Measurements from ENCODE around the gene COL23A1. TPM values are rescaled to one million over a fixed set of nuclear protein-coding genes. Genes with fewer than 3 reads are reported as not detected.

Gene COL23A1
- total and polyA plus RNA-seq, 2 of the 13 experiments (the other 11 are each of a cell fraction or from before 2014, with no cell fraction given), result not detected

- FAIRE-seq (no peak), DNase-seq (ENCODE audit: low spot score) (no peak), ATAC-seq (no peak)
- H3K4me2 ChIP-seq (ENCODE audit: low read depth, low read length), result no peak overlapping the region
- no peak for TF ChIP-seq CBX5 (CRISPR knock-in tag; IDR thresholded peaks at IDR 0.05; ENCODE audit: borderline replicate concordance)
- TF ChIP-seq AFF4 (CRISPR knock-in tag; IDR thresholded peaks at IDR 0.05), result no peak
- TF ChIP-seq ZNF572 (CRISPR knock-in tag; IDR thresholded peaks at IDR 0.05), result no peak
- TF ChIP-seq ZNF34 (CRISPR knock-in tag; IDR thresholded peaks at IDR 0.05; ENCODE audit: borderline replicate concordance), result no peak
- TF ChIP-seq TEAD3 (CRISPR knock-in tag; optimal IDR thresholded peaks at IDR 0.05; ENCODE audit: borderline replicate concordance), result no peak
- no peak for TF ChIP-seq ZNF660 (CRISPR knock-in tag; IDR thresholded peaks at IDR 0.05; ENCODE audit: borderline replicate concordance, low read depth)
- TF ChIP-seq ZNF652 (CRISPR knock-in tag; IDR thresholded peaks at IDR 0.05; ENCODE audit: borderline replicate concordance, low read depth), result no peak
- TF ChIP-seq ZSCAN29 (CRISPR knock-in tag; conservative IDR thresholded peaks at IDR 0.05), result no peak
- TF ChIP-seq HMG20B (CRISPR knock-in tag; conservative IDR thresholded peaks at IDR 0.05), result no peak
- TF ChIP-seq REST (IDR thresholded peaks at IDR 0.05; ENCODE audit: borderline replicate concordance in 1 of 2, low read depth in 1 of 2, low read length in 2 of 2), result no peak
- no peak for TF ChIP-seq RCOR2 (CRISPR knock-in tag; IDR thresholded peaks at IDR 0.05)
- peaks cover 0 to 5% of the 10 kb centered on the region in 2 experiments; a peak in 2 of 5 replicates for H3K27me3 ChIP-seq (ENCODE audit: control insufficient read depth in 1 of 2, insufficient read depth in 2 of 2, low read length in 2 of 2)
- H3K4me1 ChIP-seq (ENCODE audit: insufficient read depth, low read length), result no peaks in the 10 kb centered on the region
- POLR2A ChIA-PET, result no interaction called here
- no peaks in the 10 kb centered on the region for H3K36me3 ChIP-seq (replicated peaks in 1 of 2; ENCODE audit: control insufficient read depth in 1 of 2, insufficient read depth in 2 of 2, low read length in 2 of 2)
- no peaks in the 10 kb centered on the region for H4K20me1 ChIP-seq (ENCODE audit: insufficient read depth, low read length)
- H3K9ac ChIP-seq (ENCODE audit: insufficient read depth, low read depth, low read length), result no peak overlapping the region
- H2AFZ ChIP-seq (ENCODE audit: low read length), result no peak overlapping the region
- intact Hi-C loops (cut with micrococcal nuclease; ENCODE audit: unreplicated experiment) (no loop called here), in situ Hi-C loops (cut with HindIII; ENCODE audit: extremely low pct_ligation_motif_present, low pct_unique_long_range_greater_than_20kb) (no loop called here)
- H3K27ac ChIP-seq (ENCODE audit: extremely low read length, insufficient read depth, low read length), result no peak overlapping the region
- CTCF ChIA-PET (ENCODE audit: low intra/inter-chr PET ratio, low total read pairs), result no interaction called here
- H3K9me3 ChIP-seq (ENCODE audit: low read length), result no peaks in the 10 kb centered on the region
- no TSS peak for BruUV-seq (replicated peaks)
- no peak overlapping the region for H3K4me3 ChIP-seq (replicated peaks in 1 of 3; ENCODE audit: insufficient read depth in 1 of 3, low read depth in 2 of 3, low read length in 3 of 3)
- WGBS (ENCODE audit: low lambda C conversion rate), result 55% methylated on average over 5 of the region's 9 CpGs
- no peaks in the 10 kb centered on the region for H3K79me2 ChIP-seq (ENCODE audit: insufficient read depth, low read length)
Observed at GRCh38 chr5:178479261-178479660, 110.9 kb downstream of the COL23A1 start.
